Tibial nerve (tissue), 4 donors: ENCODE data around the gene BEND4. TPM values are rescaled to one million over a fixed set of nuclear protein-coding genes. Genes with fewer than 3 reads are reported as not detected.
"Not testable (repeated sequence)": the region's sequence is repeated elsewhere in the genome, so short reads cannot be mapped to it uniquely, and the experiment has no call there.

Experiments
- DNase-seq, 2 donors: peaks; one replicate each; pipeline ENCODE4 v3.0.0-alpha.2; 2019; ENCODE audit warnings: low spot score in 2 of 2
- H3K27ac ChIP-seq, 4 donors: fragments of 200-600 bp; sonication (generic) in 3 of 4; one replicate each; pipeline ENCODE4 v1.5.1; 2017 to 2019; ENCODE audit warnings: mild to moderate bottlenecking in 1 of 4
- H3K27me3 ChIP-seq, 2 donors: fragments of 200-600 bp; sonication (generic) in 1 of 2; one replicate each; pipeline versions ENCODE4 v1.5.1 to v1.6.0; 2017 to 2019
- H3K36me3 ChIP-seq, 3 donors: fragments of 200-600 bp; sonication (generic); one replicate each; pipeline ENCODE4 v1.5.1; 2018 to 2019
- H3K4me1 ChIP-seq, 4 donors: fragments of 200-600 bp; sonication (generic) in 3 of 4; one replicate each; pipeline ENCODE4 v1.5.1; 2017 to 2019
- H3K4me3 ChIP-seq, 4 donors: fragments of 200-600 bp; sonication (generic) in 3 of 4; one replicate each; pipeline ENCODE4 v1.5.1; 2017 to 2019; ENCODE audit warnings: mild to moderate bottlenecking in 1 of 4, moderate library complexity in 1 of 4
- H3K9me3 ChIP-seq, 4 donors: fragments of 200-600 bp; sonication (generic) in 3 of 4; one replicate each; pipeline ENCODE4 v1.5.1; 2017 to 2019
- EP300 ChIP-seq, 2 donors: sonication (generic); formaldehyde crosslinking; IDR thresholded peaks; one replicate each; pipeline ENCODE4 v1.6.1; 2017; ENCODE audit warnings: antibody characterized with exemption in 2 of 2, mild to moderate bottlenecking in 1 of 2
- POLR2A ChIP-seq, 2 donors: fragments of 450-650 bp; IDR thresholded peaks; one replicate each; pipeline ENCODE4 v1.6.1; 2017; ENCODE audit warnings: antibody characterized with exemption in 2 of 2, mild to moderate bottlenecking in 2 of 2, moderate library complexity in 2 of 2
- WGBS, 2 donors: methylation state at CpG; one replicate each; pipeline ENCODE4 v1.1.5; 2018; 5-methylcytosine and 5-hydroxymethylcytosine counted together
- total RNA-seq, 4 donors: library from RNA; depleted of rRNA; stranded (reverse); fragments of >200 nt; gene quantifications; one replicate each; pipeline ENCODE4 v1.1.0, GENCODE V29; 2016
- TF ChIP-seq, protein P1 (sequence below), 5 experiments: fragments of 200-600 bp in 3 of 5; fragments of 450-650 bp in 2 of 5; sonication (generic) in 3 of 5; IDR thresholded peaks; one replicate each; pipeline ENCODE4 v1.5.1; 2016 to 2019; ENCODE audit warnings: antibody characterized with exemption in 5 of 5, mild to moderate bottlenecking in 3 of 5, moderate library complexity in 2 of 5

The BEND4 gene
- total RNA-seq = under 1 TPM; 0.22 to 0.98 (median 0.51) TPM

DNA sequence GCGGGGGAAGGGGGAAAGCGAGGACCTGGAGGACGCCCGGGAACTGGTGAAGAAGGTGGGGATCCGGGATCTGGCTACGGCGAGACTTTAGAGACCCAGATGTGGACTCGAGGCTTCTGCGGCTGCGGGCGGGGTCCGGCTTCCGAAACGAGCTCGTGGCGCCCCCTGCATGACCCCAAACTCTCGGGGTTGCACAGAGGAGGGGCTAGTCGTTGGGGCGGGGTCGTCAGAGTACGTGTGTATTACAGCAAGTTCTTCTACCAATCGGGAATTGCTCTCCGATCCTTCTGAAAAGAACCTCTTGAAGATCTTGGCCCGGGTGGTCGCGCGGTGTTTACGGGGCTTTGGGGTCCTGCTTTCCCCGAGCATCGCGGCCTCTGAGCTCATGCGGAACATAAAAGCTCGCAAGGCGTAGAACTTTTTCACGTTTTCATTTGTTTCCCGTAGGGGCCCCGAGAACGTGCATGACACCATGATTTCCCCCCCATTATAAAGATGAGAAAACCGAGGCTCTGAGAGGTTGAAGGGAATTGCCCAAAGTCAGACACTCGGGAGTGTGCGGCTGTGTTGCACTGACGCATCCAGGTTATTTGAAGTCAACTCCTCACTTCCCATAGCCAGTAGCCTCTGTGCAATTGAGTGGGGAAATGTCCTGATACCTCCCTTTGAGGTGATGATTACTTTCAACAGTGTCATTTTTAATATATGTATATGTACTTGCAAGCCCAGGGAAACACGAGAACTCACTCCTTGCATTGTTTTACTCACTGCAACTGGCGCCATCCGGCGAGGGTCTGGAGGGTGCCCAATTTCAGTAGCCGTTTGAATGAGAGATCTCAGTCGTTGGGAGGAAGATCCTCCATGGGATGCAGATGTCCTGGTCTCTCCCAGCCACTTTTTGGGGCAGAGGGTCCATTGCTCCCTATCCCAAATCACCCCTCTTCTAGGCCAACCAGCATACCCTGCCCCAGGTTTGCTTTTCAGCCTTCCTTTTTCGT, at the start of gene BEND4:
TSS of gene BEND4 (minus strand) at position 149 of the 998 bp plus-strand sequence. CDS start 512 bp downstream, outside the sequence.
- H3K36me3 ChIP-seq = no peaks in the 10 kb centered on the region
- peak within 1 kb of the TSS; percentile 6 to 58 (median 42) for H3K4me3 ChIP-seq
- WGBS, 2 donors = 16 to 19% methylated on average over 33 to 42 of the region's 49 CpGs
- DNase-seq = no peak
- peaks cover 0 to 60% of the 10 kb centered on the region in 2 donors for H3K27me3 ChIP-seq
- H3K27ac ChIP-seq = peak within 1 kb of the TSS in 1 of 4 donors; percentile 53
- H3K9me3 ChIP-seq = no peaks in the 10 kb centered on the region
- TF ChIP-seq EP300 (IDR thresholded peaks at IDR 0.05) (no peak), POLR2A (IDR thresholded peaks at IDR 0.05) (no peak)
- peaks cover 0 to 31% (median 2%) of the 10 kb centered on the region in 4 donors for H3K4me1 ChIP-seq

DNA sequence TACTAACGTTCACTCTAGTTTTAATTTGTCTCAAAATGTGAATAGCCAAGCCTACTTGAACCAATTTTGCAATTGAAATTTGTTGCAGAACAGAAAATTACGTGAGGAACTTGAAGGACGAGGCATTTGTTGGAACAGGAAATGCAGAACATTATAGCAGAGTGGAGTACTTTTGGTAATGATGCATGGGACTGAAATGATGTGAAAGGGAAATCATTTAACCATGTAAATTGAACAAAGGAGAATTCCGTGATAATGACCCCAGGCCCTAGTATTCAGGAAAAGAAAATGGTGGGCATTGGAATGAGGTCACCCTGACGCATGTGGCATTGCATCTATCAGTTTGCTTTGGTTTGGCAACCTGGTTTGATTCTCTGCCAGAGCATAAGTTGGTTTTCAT, 44.9 kb upstream of the BEND4 start:
- DNase-seq = no peak
- Histone ChIP-seq H3K36me3 (no peaks in the 10 kb centered on the region), H3K9me3 (no peaks in the 10 kb centered on the region), H3K27ac (no peak overlapping the region), H3K4me3 (no peak overlapping the region), H3K4me1 (no peaks in the 10 kb centered on the region), H3K27me3 (no peaks in the 10 kb centered on the region)
- TF ChIP-seq EP300 (IDR thresholded peaks at IDR 0.05) (no peak), POLR2A (IDR thresholded peaks at IDR 0.05) (no peak)
- TF ChIP-seq, protein P1, sequence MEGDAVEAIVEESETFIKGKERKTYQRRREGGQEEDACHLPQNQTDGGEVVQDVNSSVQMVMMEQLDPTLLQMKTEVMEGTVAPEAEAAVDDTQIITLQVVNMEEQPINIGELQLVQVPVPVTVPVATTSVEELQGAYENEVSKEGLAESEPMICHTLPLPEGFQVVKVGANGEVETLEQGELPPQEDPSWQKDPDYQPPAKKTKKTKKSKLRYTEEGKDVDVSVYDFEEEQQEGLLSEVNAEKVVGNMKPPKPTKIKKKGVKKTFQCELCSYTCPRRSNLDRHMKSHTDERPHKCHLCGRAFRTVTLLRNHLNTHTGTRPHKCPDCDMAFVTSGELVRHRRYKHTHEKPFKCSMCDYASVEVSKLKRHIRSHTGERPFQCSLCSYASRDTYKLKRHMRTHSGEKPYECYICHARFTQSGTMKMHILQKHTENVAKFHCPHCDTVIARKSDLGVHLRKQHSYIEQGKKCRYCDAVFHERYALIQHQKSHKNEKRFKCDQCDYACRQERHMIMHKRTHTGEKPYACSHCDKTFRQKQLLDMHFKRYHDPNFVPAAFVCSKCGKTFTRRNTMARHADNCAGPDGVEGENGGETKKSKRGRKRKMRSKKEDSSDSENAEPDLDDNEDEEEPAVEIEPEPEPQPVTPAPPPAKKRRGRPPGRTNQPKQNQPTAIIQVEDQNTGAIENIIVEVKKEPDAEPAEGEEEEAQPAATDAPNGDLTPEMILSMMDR (IDR thresholded peaks at IDR 0.05) = no peak
- WGBS, 2 donors = 61% methylated on average over 5 of the region's 5 CpGs

DNA sequence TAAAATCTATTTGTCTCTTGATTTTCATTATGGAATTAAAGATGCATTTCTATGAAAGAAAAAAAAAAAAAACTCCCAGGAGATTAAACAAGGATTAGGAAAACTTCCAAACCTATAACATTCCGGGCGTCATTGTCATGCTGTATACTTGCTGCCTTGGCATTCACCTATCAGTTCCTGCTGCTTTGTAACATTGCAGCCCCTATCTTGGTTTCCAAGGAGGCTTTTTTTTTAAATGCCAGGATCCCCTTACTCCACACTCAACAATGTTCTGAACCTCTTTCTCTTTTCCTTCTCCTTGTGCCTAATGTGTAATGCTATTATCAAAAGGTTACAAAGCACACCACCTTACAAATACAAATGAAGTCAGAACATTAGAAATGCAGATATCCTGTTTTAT, 20.5 kb upstream of the BEND4 start:
- no peak overlapping the region for H3K27ac ChIP-seq
- no peak for DNase-seq
- H3K4me3 ChIP-seq = no peak overlapping the region
- H3K9me3 ChIP-seq = peaks cover 0 to 8% (median 0%) of the 10 kb centered on the region in 4 donors
- TF ChIP-seq POLR2A (IDR thresholded peaks at IDR 0.05) = no peak
- TF ChIP-seq, protein P1 (IDR thresholded peaks at IDR 0.05) = no peak
- TF ChIP-seq EP300 (IDR thresholded peaks at IDR 0.05) = no peak
- H3K4me1 ChIP-seq = no peaks in the 10 kb centered on the region
- no peaks in the 10 kb centered on the region for H3K36me3 ChIP-seq
- 78 to 85% methylated on average over 2 of the region's 2 CpGs for WGBS, 2 donors
- H3K27me3 ChIP-seq = no peaks in the 10 kb centered on the region

DNA sequence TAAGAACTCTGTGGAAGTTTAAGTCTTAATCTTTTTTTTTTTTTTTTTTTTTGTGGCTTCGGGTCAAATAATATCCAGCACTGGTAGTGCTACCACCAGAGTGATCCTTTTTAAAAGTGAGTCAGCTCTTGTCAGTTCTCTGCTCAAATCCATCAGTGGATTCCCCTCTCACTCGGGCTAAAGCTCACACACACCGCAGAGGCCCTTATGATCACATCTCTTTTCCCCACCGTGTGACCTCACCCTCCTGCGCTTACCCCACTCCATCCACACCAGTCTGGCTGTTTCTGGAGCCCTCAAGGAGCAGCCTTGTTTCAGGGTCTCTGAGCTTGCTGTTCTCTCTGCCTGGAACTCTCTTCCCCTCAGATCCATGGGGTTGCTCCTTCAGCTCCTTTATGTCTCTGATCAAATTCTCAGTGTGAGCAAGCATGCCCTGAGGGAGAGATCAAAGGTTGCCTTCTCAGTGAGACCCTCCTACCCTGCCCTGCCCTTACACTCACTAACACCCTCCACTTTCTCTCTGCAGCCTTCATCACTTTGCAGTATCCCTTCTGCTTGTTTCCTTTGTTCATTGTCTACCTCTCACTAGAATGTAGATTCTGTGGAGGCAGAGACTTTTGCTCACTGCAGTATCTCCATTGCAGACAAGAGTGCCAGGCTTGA, 19.8 kb upstream of the BEND4 start:
- no peak for DNase-seq
- H3K27ac ChIP-seq = no peak overlapping the region
- 70 to 72% methylated on average over 5 of the region's 5 CpGs for WGBS, 2 donors
- TF ChIP-seq POLR2A (IDR thresholded peaks at IDR 0.05) (no peak), EP300 (IDR thresholded peaks at IDR 0.05) (no peak)
- TF ChIP-seq, protein P1 (IDR thresholded peaks at IDR 0.05) = no peak
- no peaks in the 10 kb centered on the region for H3K36me3 ChIP-seq
- no peaks in the 10 kb centered on the region for H3K27me3 ChIP-seq
- no peak overlapping the region for H3K4me3 ChIP-seq
- no peaks in the 10 kb centered on the region for H3K4me1 ChIP-seq
- H3K9me3 ChIP-seq = peaks cover 0 to 2% (median 0%) of the 10 kb centered on the region in 4 donors

DNA sequence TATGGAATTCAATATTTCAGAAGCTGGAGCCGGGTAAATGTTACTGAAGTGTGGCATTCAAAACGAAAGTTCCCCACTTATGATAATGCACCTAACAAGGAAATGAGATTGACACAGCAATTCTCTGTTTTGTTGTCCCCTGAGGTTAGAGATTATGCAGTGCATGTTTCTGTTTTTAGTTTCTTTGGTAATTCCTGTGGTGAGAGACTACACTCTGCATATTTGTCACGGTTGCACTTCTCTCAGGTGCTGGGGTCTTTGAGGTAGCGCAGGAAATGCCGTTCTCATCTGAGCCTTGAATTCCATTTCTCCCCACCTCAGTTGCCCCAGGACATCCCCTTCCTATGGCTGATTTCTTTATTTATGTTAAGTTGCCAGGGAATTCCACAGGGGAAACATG, 15.3 kb upstream of the BEND4 start:
- Histone ChIP-seq H3K27me3 (no peaks in the 10 kb centered on the region), H3K9me3 (no peaks in the 10 kb centered on the region), H3K36me3 (no peaks in the 10 kb centered on the region), H3K4me1 (no peaks in the 10 kb centered on the region), H3K27ac (no peak overlapping the region), H3K4me3 (no peak overlapping the region)
- TF ChIP-seq POLR2A (IDR thresholded peaks at IDR 0.05) = no peak
- TF ChIP-seq, protein P1 (IDR thresholded peaks at IDR 0.05) = no peak
- no peak for TF ChIP-seq EP300 (IDR thresholded peaks at IDR 0.05)
- WGBS, 2 donors = 75 to 76% methylated on average over 5 of the region's 5 CpGs
- no peak for DNase-seq

DNA sequence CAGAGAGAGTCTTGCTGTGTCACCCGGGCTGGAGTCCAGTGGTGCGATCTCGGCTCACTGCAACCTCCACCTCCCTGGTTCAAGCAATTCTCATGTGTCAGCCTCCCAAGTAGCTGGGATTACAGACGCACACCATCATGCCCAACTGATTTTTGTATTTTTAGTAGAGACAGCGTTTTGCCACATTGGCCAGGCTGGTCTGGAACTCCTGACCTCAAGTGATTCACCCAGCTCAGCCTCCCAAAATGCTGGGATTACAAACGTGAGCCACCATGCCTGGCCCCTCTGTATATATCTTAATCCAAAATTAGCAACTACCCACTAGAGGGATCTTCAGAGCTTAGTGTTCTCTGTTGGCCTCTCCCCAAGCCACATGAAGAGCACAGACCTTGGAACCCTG, 13.7 kb upstream of the BEND4 start:
- not testable (repeated sequence) for H3K4me3 ChIP-seq, H3K9me3 ChIP-seq, H3K36me3 ChIP-seq, H3K27me3 ChIP-seq, DNase-seq, H3K4me1 ChIP-seq, H3K27ac ChIP-seq
- WGBS, 2 donors = 80 to 83% methylated on average over 6 of the region's 6 CpGs
